ENCODE data around the gene VPS52. TPM values are rescaled to one million over a fixed set of nuclear protein-coding genes. Genes with fewer than 3 reads are reported as not detected.

VPS52 gene
- total RNA-seq, 1 donor from 2014 or later: 28.7 TPM

- H3K27ac Mint-ChIP-seq: no peak overlapping the region
- Histone ChIP-seq H3K4me3 (no peak overlapping the region), H3K4me1 (peaks cover 33% of the 10 kb centered on the region), H2AFZ (replicated peaks) (no peak overlapping the region), H3K9me3 (ENCODE audit: low read depth) (no peaks in the 10 kb centered on the region), H3K27me3 (no peaks in the 10 kb centered on the region), H4K20me1 (ENCODE audit: low read depth) (peaks cover 55% of the 10 kb centered on the region), H3K9ac (no peak overlapping the region), H3K4me2 (no peak overlapping the region), H3K36me3 (peaks cover 3% of the 10 kb centered on the region), H3K27ac (no peak overlapping the region), H3F3A (ENCODE audit: low read depth) (peaks cover 54% of the 10 kb centered on the region), H3K79me2 (ENCODE audit: low read depth) (peaks cover 27% of the 10 kb centered on the region)
- TF ChIP-seq EZH2phosphoT487 (IDR thresholded peaks at IDR 0.05) (no peak), CTCF (IDR thresholded peaks at IDR 0.05) (no peak), EZH2 (IDR thresholded peaks at IDR 0.05) (no peak)
- no peak overlapping the region for H3K4me3 Mint-ChIP-seq
- peaks cover 5% of the 10 kb centered on the region for H3K27me3 Mint-ChIP-seq (ENCODE audit: insufficient read depth, low read depth)
- H3K9me3 Mint-ChIP-seq: no peaks in the 10 kb centered on the region
- H3K4me1 Mint-ChIP-seq: peaks cover 34% of the 10 kb centered on the region
- H3K36me3 Mint-ChIP-seq: peaks cover 14% of the 10 kb centered on the region
- DNase-seq (ENCODE audit: low spot score): no peak
Observed at GRCh38 chr6:33278392-33278741, 6.7 kb upstream of the VPS52 start.

GRCh38 chr6:33277663-33278391 lies 6.2 kb upstream of the VPS52 start:
- H4K20me1 ChIP-seq (ENCODE audit: low read depth): peaks cover 60% of the 10 kb centered on the region
- DNase-seq (ENCODE audit: low spot score): peak; percentile 29

GRCh38 chr6:33276864-33277662 lies 5.4 kb upstream of the VPS52 start, which contains the start of gene B3GALT4:
TSS of gene B3GALT4 (plus strand) at chr6:33277123. CDS start at chr6:33277420, 297 bp downstream.
- TF ChIP-seq EZH2 (IDR thresholded peaks at IDR 0.05) (no peak), CTCF (IDR thresholded peaks at IDR 0.05) (peak; percentile 59)
- H2AFZ ChIP-seq (replicated peaks): no peak within 1 kb of the TSS
- H3K27ac Mint-ChIP-seq: peak within 1 kb of the TSS; percentile 32
- peak; percentile 93 for DNase-seq (ENCODE audit: low spot score)
- no peaks in the 10 kb centered on the region for H3K9me3 Mint-ChIP-seq
- peak within 1 kb of the TSS; percentile 88 for H3K4me3 Mint-ChIP-seq
- H3F3A ChIP-seq (ENCODE audit: low read depth): peaks cover 67% of the 10 kb centered on the region
- H3K4me1 Mint-ChIP-seq: peaks cover 45% of the 10 kb centered on the region
- H3K79me2 ChIP-seq (ENCODE audit: low read depth): peaks cover 40% of the 10 kb centered on the region
- peak within 1 kb of the TSS; percentile 98 for H3K4me2 ChIP-seq
- peaks cover 68% of the 10 kb centered on the region for H4K20me1 ChIP-seq (ENCODE audit: low read depth)
- no peaks in the 10 kb centered on the region for H3K9me3 ChIP-seq (ENCODE audit: low read depth)
- peak within 1 kb of the TSS; percentile 57 for H3K4me3 ChIP-seq
- H3K36me3 Mint-ChIP-seq: peaks cover 24% of the 10 kb centered on the region
- no peaks in the 10 kb centered on the region for H3K27me3 ChIP-seq
- H3K27me3 Mint-ChIP-seq (ENCODE audit: insufficient read depth, low read depth): peaks cover 5% of the 10 kb centered on the region
- peak within 1 kb of the TSS; percentile 23 for H3K27ac ChIP-seq
- no peak within 1 kb of the TSS for H3K9ac ChIP-seq
- H3K4me1 ChIP-seq: peaks cover 42% of the 10 kb centered on the region
- peaks cover 8% of the 10 kb centered on the region for H3K36me3 ChIP-seq

More at GRCh38 chr6:33277663-33278391, 6.2 kb upstream of the VPS52 start:
- peaks cover 39% of the 10 kb centered on the region for H3K4me1 Mint-ChIP-seq
- Histone ChIP-seq H2AFZ (replicated peaks) (no peak overlapping the region), H3K4me3 (peak overlapping the region; percentile 57), H3K36me3 (peaks cover 8% of the 10 kb centered on the region), H3F3A (ENCODE audit: low read depth) (peaks cover 59% of the 10 kb centered on the region), H3K4me2 (peak overlapping the region; percentile 98), H3K79me2 (ENCODE audit: low read depth) (peaks cover 33% of the 10 kb centered on the region), H3K27ac (no peak overlapping the region), H3K9me3 (ENCODE audit: low read depth) (no peaks in the 10 kb centered on the region), H3K9ac (no peak overlapping the region), H3K27me3 (no peaks in the 10 kb centered on the region), H3K4me1 (peaks cover 38% of the 10 kb centered on the region)
- TF ChIP-seq EZH2 (IDR thresholded peaks at IDR 0.05): no peak
- TF ChIP-seq EZH2phosphoT487 (IDR thresholded peaks at IDR 0.05): no peak
- no peak for TF ChIP-seq CTCF (IDR thresholded peaks at IDR 0.05)
- H3K27ac Mint-ChIP-seq: no peak overlapping the region
- no peaks in the 10 kb centered on the region for H3K9me3 Mint-ChIP-seq
- peaks cover 19% of the 10 kb centered on the region for H3K36me3 Mint-ChIP-seq
- peaks cover 5% of the 10 kb centered on the region for H3K27me3 Mint-ChIP-seq (ENCODE audit: insufficient read depth, low read depth)
- peak overlapping the region; percentile 88 for H3K4me3 Mint-ChIP-seq
